Renal cortical epithelial cell (primary cell): ENCODE measurements around the gene ZNF350. TPM values are rescaled to one million over a fixed set of nuclear protein-coding genes. Genes with fewer than 3 reads are reported as not detected.
"Not testable (repeated sequence)": the region's sequence is repeated elsewhere in the genome, so short reads cannot be mapped to it uniquely, and the experiment has no call there.

Experiments
- DNase-seq: peaks from one replicate; pipeline ENCODE4 v3.0.0-alpha.2; 2011; ENCODE audit warnings: low read depth
- total RNA-seq: library from RNA; depleted of rRNA; stranded (reverse); fragments of >200 nt; gene quantifications from 2 replicates; pipeline ENCODE4 v1.2.3, GENCODE V29; 2014

ZNF350 gene
- 14.4 and 15.6 TPM in 2 replicates for total RNA-seq

DNA sequence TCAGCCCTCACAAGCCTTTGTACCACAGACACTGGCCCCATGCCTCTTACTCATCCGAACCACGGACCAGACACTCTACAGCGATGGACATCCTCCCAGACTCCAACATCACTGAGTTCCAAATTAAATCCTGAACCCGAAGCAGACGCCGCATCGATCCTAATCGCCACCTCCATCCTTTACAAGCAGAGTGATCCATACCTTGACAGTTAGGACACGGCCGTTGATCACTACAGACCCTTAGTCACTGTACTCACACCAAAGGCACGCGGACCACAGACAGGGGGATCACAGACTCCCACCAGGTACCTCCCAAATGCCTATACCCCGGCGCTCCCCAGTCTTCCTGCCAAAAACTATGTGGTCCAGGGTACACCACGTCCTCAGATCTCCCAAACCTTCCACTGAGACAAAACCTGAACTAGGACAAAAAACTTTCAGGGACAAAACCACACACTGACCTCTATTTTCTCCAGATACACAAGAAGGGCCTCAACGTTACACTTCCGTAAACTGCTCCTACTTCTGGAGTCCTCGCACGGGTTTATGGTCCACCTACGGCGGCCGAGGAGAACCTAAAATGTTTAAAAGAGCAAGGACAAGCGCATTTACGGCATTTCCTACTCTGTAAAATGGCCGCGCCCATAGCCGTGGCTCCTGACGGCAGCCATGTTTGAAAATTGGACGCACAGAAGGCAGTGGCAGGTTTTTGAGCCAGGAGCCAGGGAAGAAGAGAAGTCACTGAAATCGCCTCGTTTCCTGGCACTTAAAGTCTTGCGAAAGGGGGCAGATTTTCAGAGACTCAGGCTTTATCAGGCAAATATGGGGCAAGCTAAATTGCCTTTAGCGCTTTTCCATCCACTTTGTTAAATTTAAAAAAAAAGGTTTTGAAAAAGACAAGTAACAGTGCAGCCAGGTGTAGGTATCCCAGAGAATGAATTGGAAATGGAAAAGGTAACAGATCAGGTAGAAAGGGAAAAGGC is at the start of gene ZNF350:
TSS of gene ZNF350 (minus strand) at position 532 of the 983 bp plus-strand sequence. CDS start 12,480 bp downstream, outside the sequence.
- peak; percentile 93 for DNase-seq

DNA sequence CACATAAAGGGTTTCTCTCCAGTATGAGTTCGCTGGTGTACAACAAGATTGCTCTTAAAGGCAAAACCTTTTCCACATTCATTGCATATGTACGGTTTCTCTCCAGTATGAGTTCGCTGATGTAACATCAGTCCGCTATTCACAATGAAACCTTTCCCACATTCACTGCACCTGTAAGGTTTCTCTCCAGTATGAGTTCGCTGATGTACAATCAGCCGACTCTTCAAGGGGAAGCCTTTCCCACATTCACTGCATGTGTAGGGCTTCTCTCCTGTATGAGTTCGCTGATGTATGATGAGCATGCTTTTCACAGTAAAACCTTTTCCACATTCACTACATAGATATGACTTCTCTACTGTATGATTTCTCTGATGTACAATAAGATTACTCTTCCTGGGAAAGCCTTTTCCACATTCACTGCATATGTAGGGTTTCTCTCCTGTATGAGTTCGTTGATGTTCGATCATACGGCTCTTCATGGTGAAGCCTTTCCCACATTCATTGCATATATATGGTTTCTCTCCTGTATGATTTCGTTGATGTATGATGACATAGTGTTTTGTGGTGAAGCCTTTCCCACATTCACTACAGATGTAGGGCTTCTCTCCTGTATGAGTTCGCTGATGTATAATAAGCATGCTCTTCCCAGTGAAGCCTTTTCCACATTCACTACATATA is 47.5 kb upstream of the ZNF350 start:
- no peak for DNase-seq

DNA sequence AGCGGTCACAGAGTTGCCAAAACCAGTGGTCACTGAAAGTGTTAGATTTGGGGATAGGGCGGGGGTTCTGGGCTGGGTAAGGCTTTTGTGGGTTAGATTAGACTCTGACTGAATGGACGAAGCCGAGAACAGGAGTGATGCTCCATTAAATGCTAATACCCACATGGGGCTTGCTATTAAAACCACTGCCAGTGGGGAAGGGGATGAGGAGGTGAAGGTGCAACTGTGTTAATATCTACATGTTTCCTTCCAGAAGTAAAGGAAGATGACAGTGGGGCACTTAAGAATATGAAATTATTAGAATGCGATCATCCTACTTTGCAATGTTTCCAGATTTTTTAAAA is 42.1 kb upstream of the ZNF350 start:
- DNase-seq = no peak

DNA sequence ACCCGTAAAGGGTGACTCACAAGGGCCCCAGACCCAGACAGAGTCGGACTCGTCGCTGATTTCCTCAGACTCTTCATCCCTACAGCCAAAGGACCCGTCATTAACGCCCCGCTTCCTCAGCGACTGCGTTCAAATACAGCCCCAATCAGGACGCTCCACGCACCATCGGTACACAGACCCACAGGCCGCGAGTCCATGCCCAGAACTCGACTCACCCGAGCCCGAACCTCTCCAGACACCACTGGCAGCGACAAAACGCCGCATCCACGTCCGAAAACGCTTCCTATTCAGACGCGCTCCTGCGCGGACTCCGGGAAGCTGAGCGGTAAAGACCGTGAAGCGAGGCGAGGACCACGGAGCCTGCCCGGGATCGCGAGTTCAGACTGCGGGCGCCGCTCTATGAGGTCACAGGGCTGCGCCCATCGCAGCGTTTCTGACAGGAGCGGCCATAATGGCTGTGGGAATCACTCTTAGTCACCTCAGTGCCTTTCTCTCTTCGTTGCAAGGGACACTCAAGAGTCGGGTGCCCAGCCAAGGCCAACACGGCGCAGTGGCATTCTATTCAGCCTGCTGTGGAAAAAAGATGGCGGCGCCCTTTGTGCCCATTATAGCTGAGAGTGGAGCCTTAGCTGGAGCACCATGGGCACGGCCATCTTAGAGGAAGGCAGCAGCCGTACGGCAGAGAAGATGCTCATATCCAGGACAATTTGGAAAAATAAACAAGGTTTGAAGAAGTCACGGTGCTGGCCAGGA is 41.6 kb upstream of the ZNF350 start, which contains the start of gene ZNF614:
TSS of gene ZNF614 (minus strand) at position 353 of the 753 bp plus-strand sequence. CDS start 2,634 bp downstream, outside the sequence.
- peak; percentile 74 for DNase-seq

- not testable (repeated sequence) for DNase-seq
Measured at GRCh38 chr19:52026255-52026990, 39.8 kb upstream of the ZNF350 start.

- not testable (repeated sequence) for DNase-seq
Measured at GRCh38 chr19:52024478-52024877, 37.8 kb upstream of the ZNF350 start.

DNA sequence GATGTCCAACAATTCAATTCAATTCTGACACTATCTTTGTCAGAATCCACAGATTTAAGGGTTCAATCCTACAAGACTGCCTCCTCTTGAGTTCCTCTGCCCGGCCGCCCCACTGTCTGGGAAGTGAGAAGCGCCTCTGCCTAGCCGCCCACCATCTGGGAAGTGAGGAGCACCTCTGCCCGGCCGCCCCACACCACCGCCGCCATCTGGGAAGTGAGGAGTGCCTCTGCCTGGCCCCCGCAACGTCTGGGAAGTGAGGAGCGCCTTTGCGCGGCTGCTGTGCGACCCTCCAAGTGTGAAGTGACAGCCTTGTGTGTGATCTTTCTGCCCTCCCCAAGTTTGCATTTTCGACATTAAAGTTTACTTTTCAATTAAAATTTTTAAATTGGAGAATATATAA is 35.6 kb upstream of the ZNF350 start:
- DNase-seq = no peak

DNA sequence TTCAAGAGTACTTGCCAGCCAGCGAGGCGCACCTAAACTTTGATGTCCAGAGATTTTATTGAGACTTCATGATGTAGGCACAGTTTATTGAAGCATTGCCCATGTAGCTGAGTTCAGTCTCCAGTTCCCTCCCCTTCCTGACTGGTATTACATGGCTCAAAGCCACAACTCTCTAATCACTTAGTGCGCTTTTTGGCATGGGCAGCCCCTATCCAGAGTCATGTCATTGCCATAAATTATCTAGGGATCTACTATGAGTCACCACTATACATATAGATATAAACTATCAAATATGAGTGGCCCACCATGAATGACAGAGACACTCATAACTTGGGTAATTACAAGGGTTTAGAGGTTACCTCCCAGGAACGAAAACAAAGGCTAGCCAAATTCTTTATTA is 33.9 kb upstream of the ZNF350 start:
- no peak for DNase-seq

DNA sequence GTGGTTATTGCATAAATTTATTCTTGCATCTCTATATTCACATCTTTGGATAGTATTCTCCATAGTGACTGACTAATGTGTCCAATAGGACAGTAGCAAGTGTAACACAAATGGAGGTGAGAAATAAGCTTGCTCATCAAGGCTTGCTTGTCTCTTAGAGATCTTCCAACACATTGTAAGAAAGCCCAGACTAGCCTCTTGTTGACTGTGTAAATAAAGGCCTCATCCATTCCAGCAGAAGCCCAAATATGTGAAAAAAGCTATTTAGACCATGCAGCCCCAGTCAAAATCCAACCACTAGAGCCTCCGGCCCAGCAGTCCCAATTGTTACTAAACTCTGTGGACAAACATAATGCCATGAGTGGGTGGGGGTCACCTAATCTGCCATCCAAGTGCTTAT is 24.0 kb upstream of the ZNF350 start:
- no peak for DNase-seq

GRCh38 chr19:52007806-52008557 is 21.3 kb upstream of the ZNF350 start, which contains the start of gene ZNF615:
ZNF615 (minus strand) TSS chr19:52008211; CDS start chr19:52003711, 4,500 bp downstream.
- DNase-seq = peak; percentile 60

GRCh38 chr19:52007451-52007805 is 20.8 kb upstream of the ZNF350 start:
- no peak for DNase-seq

DNA sequence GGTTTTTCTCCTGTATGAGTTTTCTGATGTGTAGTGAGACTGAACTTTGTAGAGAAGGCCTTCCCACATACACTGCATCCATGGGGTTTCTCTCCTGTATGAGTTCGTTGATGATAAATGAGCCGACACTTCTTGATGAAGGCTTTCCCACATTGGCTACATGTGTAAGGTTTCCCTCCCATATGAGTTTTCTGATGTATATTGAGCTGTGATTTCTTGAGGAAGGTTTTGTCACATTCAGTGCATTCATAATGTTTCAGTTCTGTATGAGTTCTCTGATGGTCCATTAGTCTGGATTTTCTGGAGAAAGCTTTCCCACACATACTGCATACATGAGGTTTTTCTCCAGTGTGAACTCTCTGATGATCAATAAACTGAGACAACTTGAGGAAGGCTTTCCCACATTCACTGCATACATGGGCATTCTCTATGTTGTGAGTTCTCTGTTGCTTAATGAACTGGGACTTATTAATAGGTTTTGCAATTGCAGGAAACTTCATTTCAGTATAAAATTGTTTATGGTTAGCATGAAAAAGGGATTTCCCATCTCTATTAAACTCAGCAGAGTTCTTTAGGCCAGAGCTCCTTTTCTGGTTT is 7.5 kb upstream of the ZNF350 start:
- peak; percentile 2 for DNase-seq

- DNase-seq = no peak
Measured at GRCh38 chr19:51993422-51993821, 6.8 kb upstream of the ZNF350 start.

GRCh38 chr19:51983361-51983760 is 3.3 kb downstream of the ZNF350 start:
- DNase-seq = no peak

DNA sequence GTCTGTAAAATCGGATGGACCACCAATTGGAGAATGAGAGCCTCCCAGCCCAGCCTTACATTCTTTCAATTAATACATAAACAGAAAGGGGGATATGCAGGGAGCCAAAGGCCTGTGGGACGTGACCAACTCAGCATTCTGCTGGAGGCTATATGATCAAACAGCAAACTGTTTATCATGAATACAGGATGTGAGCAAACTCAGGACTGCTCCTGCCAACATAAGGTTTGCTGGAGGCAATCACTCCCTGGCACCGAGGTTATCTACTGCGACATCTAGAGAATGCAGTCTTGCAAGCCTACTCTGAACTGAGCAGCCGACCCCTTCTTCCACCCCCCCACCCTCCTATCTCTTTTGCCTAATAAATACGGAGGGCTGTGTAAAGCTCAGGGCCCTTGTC is 5.7 kb downstream of the ZNF350 start:
- DNase-seq = not testable (repeated sequence)

DNA sequence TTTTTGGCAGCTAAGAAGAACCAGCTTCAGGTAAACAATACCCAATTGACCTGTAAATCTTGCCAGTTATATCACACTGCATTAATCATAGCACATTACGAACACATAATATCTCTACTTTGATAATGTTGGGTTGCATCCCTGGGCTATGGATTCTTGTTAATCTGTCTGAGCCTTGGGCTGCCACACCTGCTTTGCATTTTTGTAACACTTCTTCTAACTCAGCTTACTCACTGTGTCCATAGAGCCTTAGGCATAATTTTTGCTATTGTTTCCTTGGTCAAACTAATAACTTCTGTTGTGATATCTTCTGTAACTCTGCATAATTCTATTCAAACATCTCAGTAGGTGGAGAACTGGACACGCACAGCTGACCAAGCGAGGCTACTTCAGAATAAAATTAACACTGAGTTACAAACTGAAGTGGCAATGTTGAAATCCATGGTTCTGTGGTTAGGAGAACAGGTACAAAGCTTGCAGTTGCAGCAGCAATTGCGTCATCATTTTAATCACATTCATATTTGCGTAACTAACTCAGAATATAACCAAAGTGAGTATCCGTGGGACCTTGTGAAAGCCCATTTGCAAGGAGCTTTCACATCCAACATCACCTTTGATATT is 6.4 kb downstream of the ZNF350 start:
- DNase-seq = peak; percentile 66

DNA sequence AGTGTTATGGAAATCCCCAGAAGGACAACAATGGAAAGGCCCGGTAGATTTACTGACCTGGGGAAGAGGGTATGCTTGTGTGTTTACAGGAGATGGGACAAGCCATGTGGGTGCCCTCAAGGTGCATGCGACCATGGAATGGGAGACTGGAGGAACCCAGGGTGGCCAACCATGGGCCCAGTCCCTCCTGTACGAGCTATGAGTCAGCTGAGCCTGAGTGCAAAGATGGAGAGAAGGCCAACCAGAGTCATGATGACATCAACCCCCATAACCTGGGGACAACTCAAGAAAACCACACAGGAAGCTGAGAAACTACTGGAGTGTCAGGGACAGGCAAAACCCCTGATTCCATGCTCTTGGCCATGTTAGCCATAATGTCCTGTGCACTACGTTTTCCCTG is 7.8 kb downstream of the ZNF350 start:
- DNase-seq = no peak

- DNase-seq = no peak
Measured at GRCh38 chr19:51977346-51977745, 9.3 kb downstream of the ZNF350 start.

GRCh38 chr19:51976852-51977251 is 9.8 kb downstream of the ZNF350 start:
- no peak for DNase-seq

- DNase-seq = not testable (repeated sequence)
Measured at GRCh38 chr19:51975787-51976186, 10.9 kb downstream of the ZNF350 start.
